ENCODE measurements around the gene SYT11.
A peak's percentile ranks its signal among the peaks of the same experiment; 100 is the strongest.
"Not testable (repeated sequence)": the region's sequence is repeated elsewhere in the genome, so short reads cannot be mapped to it uniquely, and the experiment has no call there.

The SYT11 gene

GRCh38 chr1:155899683-155900082, 40.3 kb downstream of the SYT11 start:
- DNase-seq (ENCODE audit: low read depth in 2 of 2) = no peak

GRCh38 chr1:155900161-155900560, 40.8 kb downstream of the SYT11 start:
- DNase-seq (ENCODE audit: low read depth in 2 of 2) = no peak

- no peak for DNase-seq (ENCODE audit: low read depth in 2 of 2)
Measured at GRCh38 chr1:155904261-155904660, 44.9 kb downstream of the SYT11 start.

- no peak for DNase-seq (ENCODE audit: low read depth in 2 of 2)
Measured at GRCh38 chr1:155909894-155910293, 50.5 kb downstream of the SYT11 start.

- DNase-seq (ENCODE audit: low read depth in 2 of 2) = no peak
Measured at GRCh38 chr1:155910621-155911121, 51.3 kb downstream of the SYT11 start.

GRCh38 chr1:155911156-155912055, 52.0 kb downstream of the SYT11 start, which contains the start of gene RIT1:
Gene RIT1, minus strand, starts transcription at chr1:155911349. Its CDS starts 588 bp downstream, at chr1:155910761.
- DNase-seq (ENCODE audit: low read depth in 2 of 2) = peak; percentile 66 to 78

DNA sequence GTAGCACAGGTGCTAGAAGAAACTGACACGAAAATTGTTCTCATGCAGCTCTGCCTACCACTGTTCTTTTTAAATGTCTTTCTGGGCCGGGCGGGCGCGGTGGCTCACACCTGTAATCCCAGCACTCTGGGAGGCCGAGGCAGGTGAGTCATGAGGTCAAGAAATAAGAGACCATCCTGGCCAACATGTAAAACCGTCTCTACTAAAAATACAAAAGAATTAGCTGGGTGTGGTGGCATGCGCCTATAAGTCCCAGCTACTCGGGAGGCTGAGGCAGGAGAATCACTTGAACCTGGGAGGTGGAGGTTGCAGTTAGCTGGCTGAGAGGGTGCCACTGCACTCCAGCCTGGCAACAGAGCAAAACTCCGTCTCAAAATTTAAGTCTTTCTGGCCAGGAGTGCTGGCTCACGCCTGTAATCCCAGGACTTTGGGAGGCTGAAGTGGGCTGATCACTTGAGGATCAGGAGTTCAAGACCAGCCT, 52.7 kb downstream of the SYT11 start:
- DNase-seq (ENCODE audit: low read depth in 2 of 2) = no peak

GRCh38 chr1:155913969-155914757, 54.8 kb downstream of the SYT11 start:
- DNase-seq (ENCODE audit: low read depth in 2 of 2) = no peak

- no peak for DNase-seq (ENCODE audit: low read depth in 2 of 2)
Measured at GRCh38 chr1:155918660-155919059, 59.3 kb downstream of the SYT11 start.

GRCh38 chr1:155919801-155920200, 60.4 kb downstream of the SYT11 start:
- DNase-seq (ENCODE audit: low read depth in 2 of 2) = no peak

DNA sequence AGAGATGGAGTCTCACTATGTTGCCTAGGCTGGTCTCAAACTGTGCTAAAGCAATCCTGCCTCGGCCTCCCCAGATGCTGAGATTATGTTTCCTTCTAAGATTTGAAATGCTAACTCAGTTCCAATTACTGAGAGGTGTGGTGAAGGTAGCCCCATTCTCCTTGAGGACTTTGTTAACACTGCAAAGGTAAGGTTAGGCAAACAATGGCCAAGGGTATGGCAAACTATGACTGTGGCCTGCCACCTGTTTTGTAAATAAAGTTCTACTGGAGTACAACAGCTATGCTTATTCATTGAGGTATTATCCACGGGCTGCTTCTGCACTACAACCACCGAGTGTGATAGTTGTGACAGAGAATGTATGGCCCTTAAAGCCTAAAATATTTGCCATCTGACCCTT, 61.4 kb downstream of the SYT11 start:
- no peak for DNase-seq (ENCODE audit: low read depth in 2 of 2)

- DNase-seq (ENCODE audit: low read depth in 2 of 2) = no peak
Measured at GRCh38 chr1:155925506-155925905, 66.1 kb downstream of the SYT11 start.

- DNase-seq (ENCODE audit: low read depth in 2 of 2) = no peak
Measured at GRCh38 chr1:155929057-155929456, 69.7 kb downstream of the SYT11 start.

DNA sequence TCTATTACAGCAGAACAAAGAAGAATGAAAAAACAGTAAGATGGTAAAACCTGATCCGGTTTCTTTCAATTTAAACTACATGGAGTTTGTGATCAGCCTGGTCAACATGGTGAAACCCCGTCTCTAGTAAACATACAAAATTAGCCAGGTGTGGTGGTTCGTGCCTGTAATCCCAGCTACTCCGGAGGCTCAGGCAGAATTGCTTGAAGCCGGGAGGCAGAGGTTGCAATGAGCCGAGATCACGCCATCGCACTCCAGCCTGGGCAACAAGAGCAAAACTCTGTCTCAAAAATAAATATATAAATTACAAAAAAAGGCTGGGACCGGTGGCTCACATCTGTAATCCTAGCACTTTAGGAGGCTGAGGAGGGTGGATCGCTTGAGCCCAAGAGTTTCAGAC, 71.4 kb downstream of the SYT11 start:
- DNase-seq (ENCODE audit: low read depth in 2 of 2) = not testable (repeated sequence)

- DNase-seq (ENCODE audit: low read depth in 2 of 2) = no peak
Measured at GRCh38 chr1:155931332-155932038, 72.1 kb downstream of the SYT11 start.

DNA sequence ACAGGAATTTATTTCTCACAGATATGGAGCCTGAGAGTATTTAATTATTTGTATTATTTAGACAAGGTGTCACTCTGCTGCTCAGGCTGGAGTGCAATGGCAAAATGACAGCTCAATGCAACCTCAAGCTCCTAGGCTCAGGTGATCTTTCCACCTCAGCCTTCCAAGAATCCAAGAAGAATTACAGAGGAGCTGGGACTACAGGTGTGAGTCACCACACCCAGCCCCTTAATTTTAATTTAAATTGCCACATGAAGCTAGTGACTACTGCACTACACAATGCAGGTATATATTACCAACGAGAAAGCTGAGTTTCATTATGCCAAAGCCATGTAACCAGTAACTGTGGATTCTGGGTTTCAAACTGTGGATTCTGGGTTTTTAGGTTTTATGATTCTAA, 72.7 kb downstream of the SYT11 start:
- DNase-seq (ENCODE audit: low read depth in 2 of 2) = no peak

DNA sequence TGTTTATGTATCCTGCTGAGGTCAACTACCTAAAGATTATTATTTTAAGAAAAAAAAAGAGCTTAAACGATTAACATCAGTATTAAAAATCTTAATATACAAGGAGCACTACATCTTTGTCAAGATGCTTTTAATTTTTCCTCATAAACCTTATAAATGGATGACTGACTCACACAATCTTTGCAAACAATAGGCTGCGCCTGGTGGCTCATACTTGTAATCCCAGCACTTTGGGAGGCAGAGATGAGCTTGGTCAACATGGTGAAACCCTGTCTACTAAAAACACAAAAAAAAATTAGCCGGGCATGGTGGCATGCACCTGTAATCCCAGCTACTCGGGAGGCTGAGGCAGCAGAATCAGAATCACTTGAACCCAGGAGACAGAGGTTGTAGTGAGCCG, 73.1 kb downstream of the SYT11 start:
- DNase-seq (ENCODE audit: low read depth in 2 of 2) = no peak

- DNase-seq (ENCODE audit: low read depth in 2 of 2) = no peak
Measured at GRCh38 chr1:155933591-155934096, 74.3 kb downstream of the SYT11 start.

DNA sequence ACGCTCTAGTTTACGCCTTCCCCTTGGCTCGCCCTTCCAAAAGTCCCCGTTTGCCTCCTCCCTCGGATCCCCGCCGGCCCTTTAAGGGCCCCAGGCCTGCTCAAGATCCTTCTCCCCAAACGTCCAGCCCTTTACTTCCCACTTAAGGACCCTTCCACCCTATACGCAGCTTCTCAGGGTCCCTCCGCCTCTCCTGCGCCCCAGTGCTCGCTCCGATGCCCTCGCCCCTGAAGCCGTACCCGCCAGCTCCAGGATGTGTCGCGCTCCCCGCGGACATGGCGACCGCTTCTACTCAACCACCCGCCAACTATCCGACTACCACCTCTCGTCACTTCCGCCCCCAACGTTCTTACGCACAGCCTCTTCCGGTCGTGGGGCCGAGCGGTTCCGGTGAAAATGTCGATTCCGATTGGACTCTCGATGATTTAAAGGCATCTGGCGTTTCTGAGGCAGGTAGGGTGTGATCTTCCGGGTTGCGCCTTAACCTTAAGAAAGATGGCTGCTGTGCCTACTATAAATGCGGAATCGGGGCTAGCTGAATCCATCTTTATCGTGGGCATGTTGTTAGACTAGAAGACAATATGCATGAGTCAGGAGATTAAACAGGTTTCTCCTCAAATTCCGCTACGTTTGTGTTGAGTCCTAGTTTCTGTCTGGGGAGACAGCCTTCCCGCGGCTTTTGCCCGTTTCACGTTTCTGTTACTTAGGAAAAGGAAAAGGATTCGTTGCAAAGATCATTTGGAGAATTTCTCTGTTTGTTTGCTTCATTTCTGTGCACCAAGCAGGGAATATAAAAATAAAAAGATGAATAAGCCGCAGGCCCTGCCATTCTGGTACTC, 74.9 kb downstream of the SYT11 start, which contains the start of gene KHDC4:
TSS of gene KHDC4 (minus strand) at position 317 of the 839 bp plus-strand sequence. CDS start at position 277, 40 bp downstream.
- peak; percentile 65 to 85 for DNase-seq (ENCODE audit: low read depth in 2 of 2)
